SKM-1 (cell line): ENCODE results near the gene ZNF799.
A peak's percentile ranks its signal among the peaks of the same experiment; 100 is the strongest.
"Not testable (repeated sequence)": the region's sequence is repeated elsewhere in the genome, so short reads cannot be mapped to it uniquely, and the experiment has no call there.

Source experiments
- DNase-seq: peaks from one replicate; lab custom pipeline; 2025; ENCODE audit not compliant: unreplicated experiment; lab: John Stamatoyannopoulos, UW

ZNF799 gene

DNA sequence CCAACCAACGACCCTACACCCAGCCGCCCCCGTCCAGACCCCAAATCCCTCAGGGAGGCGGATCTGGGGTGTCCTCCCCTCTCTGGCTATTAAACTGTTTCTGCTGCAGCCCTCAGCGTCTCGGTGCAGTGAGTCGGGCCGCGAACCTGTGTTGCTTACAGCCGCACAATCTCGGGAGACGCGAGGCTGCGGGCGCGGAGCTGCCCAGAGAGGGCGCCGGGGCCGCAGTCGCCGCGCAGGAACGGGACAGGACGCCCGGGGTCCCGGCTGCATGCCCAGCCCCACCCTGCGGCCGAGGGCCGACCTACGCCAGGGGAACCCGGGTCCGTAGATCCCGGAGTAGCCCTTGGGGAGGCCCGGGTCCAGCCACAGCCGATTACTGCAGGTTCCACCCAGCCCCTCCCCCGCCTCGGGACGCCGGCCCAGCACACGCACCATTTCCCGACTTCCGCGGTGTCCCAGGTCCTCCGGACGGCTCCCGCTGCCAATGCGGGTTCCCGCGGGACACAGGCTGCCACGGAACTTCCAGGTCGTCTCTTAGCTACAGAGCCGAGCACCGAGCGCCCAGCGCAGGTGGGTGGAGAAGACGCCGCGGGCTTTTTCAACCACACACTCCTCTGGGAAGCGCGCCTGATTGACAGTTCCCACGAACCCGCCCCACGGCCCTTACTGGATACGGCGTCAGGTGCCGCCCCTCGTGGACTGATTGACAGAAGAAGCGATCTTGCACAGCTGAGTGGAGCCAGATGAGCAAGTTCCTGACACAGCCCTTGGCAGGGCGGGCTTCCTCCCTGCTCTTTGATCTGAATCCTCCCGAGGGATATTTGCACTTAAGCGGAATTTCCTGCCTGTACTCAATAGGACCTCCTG, at the start of gene ZNF799:
ZNF799 (minus strand) TSS at position 639 of the 870 bp plus-strand sequence; CDS start at position 438, 201 bp downstream.
- DNase-seq = peak; percentile 74

- no peak for DNase-seq
These were observed 49.8 kb upstream of the ZNF799 start for GRCh38 chr19:12450844-12451243.

DNA sequence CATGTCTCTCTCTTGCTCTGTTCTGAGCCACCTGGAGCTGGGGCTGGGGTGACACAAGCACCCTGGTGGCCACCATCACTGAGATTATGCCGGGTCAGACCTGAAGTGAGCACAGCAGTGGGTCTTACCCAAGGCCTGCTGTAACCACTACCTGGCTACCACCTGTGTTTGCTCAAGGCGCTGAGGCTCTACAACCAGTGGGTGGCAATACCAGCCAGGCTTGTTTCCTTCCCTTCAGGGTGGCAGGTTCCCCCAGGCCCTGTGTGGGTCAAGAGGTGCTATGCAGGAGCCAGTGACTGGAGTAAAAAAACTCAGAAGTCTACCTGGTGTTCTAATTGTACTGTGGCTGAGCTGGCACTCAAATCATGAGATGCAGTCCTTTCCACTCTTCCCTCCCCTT, 47.7 kb upstream of the ZNF799 start:
- DNase-seq = no peak

DNA sequence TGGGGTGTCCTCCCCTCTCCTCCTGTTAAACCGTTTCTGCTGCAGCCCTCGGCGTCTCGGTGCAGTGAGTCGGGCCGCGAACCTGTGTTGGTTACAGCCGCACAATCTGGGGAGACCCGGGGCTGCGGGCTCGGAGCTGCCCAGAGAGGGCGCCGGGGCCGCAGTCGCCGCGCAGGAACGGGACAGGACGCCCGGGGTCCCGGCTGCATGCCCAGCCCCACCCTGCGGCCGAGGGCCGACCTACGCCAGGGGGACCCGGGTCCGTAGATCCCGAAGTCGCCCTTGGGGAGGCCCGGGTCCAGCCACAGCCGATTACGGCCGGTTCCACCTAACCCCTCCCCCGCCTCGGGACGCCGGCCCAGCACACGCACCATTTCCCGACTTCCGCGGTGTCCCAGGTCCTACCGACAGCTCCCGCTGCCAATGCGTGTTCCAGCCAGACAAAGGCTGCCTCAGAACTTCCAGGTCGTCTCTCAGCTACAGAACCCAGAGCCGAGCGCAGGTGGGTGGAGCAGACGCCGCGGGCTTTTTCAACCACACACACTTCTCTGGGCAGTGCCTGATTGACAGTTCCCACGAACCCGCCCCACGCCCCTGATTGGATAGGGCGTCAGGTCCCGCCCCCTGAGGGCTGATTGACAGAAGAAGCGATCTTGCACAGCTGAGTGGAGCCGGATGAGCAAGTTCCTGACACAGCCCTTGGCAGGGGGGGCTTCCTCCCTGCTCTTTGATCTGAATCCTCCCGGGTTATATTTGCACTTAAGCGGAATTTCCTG, 39.7 kb upstream of the ZNF799 start, which contains the start of gene ZNF443:
ZNF443 (minus strand) TSS at position 481 of the 776 bp plus-strand sequence; CDS start at position 374, 107 bp downstream.
- DNase-seq = peak; percentile 88

- not testable (repeated sequence) for DNase-seq
These were observed 38.8 kb upstream of the ZNF799 start for GRCh38 chr19:12439686-12440540.

GRCh38 chr19:12430726-12431299, 29.7 kb upstream of the ZNF799 start:
- DNase-seq = not testable (repeated sequence)

DNA sequence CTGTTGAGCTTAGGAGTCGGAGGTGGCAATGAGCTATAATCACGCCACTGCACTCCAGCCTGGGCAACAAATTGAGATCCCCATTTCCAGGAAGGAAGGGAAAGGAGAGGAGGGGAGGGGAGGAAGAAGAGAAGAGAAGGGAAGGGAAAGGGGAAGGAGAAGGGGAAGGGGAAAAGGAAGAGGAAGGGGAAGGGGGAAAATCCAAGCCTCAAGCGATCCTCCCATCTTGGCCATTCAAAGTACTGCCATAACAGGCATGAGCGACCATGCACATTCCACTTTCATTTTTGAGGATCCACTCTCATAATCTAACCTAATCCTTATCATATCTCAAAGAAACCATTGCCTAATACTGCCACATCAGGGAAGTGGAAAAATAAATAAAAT, 24.8 kb upstream of the ZNF799 start:
- DNase-seq = no peak

- DNase-seq = no peak
These were observed 24.3 kb upstream of the ZNF799 start for GRCh38 chr19:12425236-12425887.

DNA sequence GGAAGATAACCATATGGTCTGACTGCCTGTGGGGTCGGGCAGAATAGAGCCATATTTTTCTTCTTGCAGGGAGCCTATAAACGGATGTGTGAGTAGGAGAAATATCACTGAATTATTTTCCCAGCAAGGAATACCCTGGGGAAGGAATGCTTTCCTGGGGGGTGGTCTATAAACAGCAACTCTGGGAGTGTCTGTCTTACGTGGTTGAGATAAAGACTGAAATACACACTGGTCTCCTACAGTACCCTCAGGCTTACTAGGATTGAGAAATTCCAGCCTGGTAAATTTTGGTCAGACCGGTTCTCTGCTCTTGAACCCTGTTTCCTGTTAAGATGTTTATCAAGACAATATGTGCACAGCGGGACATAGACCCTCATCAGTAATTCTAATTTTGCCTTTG, 16.2 kb upstream of the ZNF799 start:
- DNase-seq = not testable (repeated sequence)

- DNase-seq = peak; percentile 9
These were observed 10.8 kb upstream of the ZNF799 start for GRCh38 chr19:12411893-12412292.

DNA sequence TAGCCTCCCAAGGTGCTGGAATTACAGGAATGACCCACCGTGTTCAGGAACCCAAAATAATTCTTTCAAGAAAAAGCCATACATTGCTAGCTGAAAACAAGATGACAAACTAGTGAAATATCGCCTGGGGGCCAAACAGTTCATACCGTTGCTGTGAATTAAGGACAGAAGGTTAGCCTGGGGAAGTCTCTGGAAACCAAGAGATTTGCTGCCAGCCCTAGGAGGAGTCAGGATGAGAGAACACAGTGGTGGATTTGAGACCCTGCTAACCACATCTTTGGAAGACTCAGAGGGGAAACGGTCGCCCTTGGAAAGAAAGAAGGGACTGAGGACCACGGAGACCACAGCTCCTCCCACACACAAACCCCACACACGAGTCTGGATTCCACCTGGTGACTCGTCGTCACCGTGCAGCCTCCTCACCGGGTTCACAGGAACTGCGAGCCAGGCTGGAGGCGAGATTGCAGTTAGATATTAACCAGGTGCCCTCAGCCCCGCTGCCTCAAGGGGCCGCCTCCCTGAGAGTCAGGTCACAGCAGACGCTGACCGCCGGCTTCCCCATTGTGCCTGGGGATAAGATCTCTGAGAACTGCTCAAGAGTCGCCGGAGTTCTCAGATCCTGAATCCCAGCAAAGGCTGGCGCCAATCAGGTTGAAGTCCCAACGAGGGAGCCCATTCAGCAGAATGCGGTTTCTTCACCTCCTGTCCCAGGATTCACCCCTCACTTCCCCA, 1.0 kb downstream of the ZNF799 start:
- DNase-seq = not testable (repeated sequence)

DNA sequence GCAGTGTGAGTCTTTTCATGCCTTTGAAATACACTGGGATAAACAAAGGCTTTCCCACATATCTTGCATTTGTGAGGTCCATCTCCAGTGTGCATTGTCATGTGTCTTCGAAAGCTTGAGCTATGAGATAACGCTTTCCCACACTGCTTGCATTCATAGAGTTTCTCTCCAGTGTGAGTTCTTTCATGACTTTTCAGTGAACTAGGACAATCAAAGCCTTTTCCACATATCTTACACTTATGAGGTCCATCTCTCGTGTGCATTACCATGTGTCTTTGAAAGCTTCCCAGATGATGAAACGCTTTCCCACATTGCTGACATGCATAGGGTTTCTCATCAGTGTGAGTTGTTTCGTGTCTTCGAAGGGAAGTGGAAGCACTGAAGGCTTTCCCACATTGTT, 9.9 kb downstream of the ZNF799 start:
- not testable (repeated sequence) for DNase-seq

DNA sequence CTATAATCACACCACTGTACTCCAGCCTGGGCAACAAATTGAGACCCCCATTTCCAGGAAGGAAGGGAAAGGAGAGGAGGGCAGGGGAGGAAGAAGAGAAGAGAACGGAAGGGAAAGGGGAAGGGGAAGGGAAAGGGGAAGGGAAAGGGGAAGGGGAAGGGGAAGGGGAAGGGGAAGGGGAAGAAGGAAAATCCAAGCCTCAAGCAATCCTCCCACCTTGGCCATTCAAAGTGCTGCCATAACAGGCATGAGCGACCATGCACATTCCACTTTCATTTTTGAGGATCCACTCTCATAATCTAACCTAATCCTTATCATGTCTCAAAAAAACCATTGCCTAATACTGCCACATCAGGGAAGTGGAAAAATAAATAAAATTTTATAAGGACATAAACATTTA, 14.7 kb downstream of the ZNF799 start:
- DNase-seq = not testable (repeated sequence)

- DNase-seq = no peak
These were observed 20.7 kb downstream of the ZNF799 start for GRCh38 chr19:12380444-12380737.

- no peak for DNase-seq
These were observed 21.2 kb downstream of the ZNF799 start for GRCh38 chr19:12379732-12380443.

GRCh38 chr19:12374026-12374425, 27.0 kb downstream of the ZNF799 start:
- DNase-seq = no peak

- DNase-seq = peak; percentile 91
These were observed 35.6 kb downstream of the ZNF799 start, which contains the start of gene ZNF442 for GRCh38 chr19:12365236-12366162. TSS of gene ZNF442 (minus strand) at chr19:12365683. CDS start at chr19:12363631, 2,052 bp downstream.
